ENCODE measurements around the gene HMCN1.

DNA sequence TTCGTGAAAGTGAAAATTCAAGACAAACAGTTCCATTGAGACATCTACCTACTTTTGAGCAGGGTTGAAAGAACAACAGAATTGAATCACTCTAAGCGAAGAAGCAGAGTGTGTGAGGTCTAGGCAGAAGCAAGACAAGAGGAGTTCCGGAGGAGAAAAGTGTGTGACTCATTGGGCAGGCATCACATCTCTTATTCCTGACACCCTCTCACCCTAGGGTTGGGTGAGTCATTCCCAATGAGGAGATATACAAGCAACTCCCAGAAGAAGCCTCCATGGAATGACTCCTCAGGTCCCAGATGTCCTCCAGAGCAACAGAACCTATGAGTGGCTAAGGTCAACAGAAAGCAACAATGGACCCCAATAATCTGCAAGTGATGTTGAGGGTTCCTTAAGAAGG, 502.7 kb downstream of the HMCN1 start:
- TF ChIP-seq, protein P1, sequence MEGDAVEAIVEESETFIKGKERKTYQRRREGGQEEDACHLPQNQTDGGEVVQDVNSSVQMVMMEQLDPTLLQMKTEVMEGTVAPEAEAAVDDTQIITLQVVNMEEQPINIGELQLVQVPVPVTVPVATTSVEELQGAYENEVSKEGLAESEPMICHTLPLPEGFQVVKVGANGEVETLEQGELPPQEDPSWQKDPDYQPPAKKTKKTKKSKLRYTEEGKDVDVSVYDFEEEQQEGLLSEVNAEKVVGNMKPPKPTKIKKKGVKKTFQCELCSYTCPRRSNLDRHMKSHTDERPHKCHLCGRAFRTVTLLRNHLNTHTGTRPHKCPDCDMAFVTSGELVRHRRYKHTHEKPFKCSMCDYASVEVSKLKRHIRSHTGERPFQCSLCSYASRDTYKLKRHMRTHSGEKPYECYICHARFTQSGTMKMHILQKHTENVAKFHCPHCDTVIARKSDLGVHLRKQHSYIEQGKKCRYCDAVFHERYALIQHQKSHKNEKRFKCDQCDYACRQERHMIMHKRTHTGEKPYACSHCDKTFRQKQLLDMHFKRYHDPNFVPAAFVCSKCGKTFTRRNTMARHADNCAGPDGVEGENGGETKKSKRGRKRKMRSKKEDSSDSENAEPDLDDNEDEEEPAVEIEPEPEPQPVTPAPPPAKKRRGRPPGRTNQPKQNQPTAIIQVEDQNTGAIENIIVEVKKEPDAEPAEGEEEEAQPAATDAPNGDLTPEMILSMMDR (conservative IDR thresholded peaks at IDR 0.05; ENCODE audit: low read depth in 2 of 2), result no peak
- TF ChIP-seq EZH2 (IDR thresholded peaks at IDR 0.05; ENCODE audit: low read depth, unreplicated experiment), result no peak
- TF ChIP-seq POLR2AphosphoS5 (IDR thresholded peaks at IDR 0.05; ENCODE audit: low read depth), result no peak
- TF ChIP-seq, protein P2, sequence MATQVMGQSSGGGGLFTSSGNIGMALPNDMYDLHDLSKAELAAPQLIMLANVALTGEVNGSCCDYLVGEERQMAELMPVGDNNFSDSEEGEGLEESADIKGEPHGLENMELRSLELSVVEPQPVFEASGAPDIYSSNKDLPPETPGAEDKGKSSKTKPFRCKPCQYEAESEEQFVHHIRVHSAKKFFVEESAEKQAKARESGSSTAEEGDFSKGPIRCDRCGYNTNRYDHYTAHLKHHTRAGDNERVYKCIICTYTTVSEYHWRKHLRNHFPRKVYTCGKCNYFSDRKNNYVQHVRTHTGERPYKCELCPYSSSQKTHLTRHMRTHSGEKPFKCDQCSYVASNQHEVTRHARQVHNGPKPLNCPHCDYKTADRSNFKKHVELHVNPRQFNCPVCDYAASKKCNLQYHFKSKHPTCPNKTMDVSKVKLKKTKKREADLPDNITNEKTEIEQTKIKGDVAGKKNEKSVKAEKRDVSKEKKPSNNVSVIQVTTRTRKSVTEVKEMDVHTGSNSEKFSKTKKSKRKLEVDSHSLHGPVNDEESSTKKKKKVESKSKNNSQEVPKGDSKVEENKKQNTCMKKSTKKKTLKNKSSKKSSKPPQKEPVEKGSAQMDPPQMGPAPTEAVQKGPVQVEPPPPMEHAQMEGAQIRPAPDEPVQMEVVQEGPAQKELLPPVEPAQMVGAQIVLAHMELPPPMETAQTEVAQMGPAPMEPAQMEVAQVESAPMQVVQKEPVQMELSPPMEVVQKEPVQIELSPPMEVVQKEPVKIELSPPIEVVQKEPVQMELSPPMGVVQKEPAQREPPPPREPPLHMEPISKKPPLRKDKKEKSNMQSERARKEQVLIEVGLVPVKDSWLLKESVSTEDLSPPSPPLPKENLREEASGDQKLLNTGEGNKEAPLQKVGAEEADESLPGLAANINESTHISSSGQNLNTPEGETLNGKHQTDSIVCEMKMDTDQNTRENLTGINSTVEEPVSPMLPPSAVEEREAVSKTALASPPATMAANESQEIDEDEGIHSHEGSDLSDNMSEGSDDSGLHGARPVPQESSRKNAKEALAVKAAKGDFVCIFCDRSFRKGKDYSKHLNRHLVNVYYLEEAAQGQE (IDR thresholded peaks at IDR 0.05; ENCODE audit: unreplicated experiment), result no peak
- no peak for TF ChIP-seq NANOG (IDR thresholded peaks at IDR 0.05; ENCODE audit: borderline replicate concordance)
- no peak for TF ChIP-seq EZH2phosphoT487 (IDR thresholded peaks at IDR 0.05; ENCODE audit: unreplicated experiment)
- TF ChIP-seq, protein P3, sequence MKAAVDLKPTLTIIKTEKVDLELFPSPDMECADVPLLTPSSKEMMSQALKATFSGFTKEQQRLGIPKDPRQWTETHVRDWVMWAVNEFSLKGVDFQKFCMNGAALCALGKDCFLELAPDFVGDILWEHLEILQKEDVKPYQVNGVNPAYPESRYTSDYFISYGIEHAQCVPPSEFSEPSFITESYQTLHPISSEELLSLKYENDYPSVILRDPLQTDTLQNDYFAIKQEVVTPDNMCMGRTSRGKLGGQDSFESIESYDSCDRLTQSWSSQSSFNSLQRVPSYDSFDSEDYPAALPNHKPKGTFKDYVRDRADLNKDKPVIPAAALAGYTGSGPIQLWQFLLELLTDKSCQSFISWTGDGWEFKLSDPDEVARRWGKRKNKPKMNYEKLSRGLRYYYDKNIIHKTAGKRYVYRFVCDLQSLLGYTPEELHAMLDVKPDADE (IDR thresholded peaks at IDR 0.05), result no peak
- no peak for TF ChIP-seq STAT1 (IDR thresholded peaks at IDR 0.05; ENCODE audit: unreplicated experiment)
- no peak for TF ChIP-seq ZNF114 (CRISPR knock-in tag; IDR thresholded peaks at IDR 0.05)
- TF ChIP-seq JUNB (IDR thresholded peaks at IDR 0.05; ENCODE audit: unreplicated experiment), result no peak
- TF ChIP-seq CREB1 (CRISPR knock-in tag; IDR thresholded peaks at IDR 0.05; ENCODE audit: low read depth), result no peak
- TF ChIP-seq, protein P4, sequence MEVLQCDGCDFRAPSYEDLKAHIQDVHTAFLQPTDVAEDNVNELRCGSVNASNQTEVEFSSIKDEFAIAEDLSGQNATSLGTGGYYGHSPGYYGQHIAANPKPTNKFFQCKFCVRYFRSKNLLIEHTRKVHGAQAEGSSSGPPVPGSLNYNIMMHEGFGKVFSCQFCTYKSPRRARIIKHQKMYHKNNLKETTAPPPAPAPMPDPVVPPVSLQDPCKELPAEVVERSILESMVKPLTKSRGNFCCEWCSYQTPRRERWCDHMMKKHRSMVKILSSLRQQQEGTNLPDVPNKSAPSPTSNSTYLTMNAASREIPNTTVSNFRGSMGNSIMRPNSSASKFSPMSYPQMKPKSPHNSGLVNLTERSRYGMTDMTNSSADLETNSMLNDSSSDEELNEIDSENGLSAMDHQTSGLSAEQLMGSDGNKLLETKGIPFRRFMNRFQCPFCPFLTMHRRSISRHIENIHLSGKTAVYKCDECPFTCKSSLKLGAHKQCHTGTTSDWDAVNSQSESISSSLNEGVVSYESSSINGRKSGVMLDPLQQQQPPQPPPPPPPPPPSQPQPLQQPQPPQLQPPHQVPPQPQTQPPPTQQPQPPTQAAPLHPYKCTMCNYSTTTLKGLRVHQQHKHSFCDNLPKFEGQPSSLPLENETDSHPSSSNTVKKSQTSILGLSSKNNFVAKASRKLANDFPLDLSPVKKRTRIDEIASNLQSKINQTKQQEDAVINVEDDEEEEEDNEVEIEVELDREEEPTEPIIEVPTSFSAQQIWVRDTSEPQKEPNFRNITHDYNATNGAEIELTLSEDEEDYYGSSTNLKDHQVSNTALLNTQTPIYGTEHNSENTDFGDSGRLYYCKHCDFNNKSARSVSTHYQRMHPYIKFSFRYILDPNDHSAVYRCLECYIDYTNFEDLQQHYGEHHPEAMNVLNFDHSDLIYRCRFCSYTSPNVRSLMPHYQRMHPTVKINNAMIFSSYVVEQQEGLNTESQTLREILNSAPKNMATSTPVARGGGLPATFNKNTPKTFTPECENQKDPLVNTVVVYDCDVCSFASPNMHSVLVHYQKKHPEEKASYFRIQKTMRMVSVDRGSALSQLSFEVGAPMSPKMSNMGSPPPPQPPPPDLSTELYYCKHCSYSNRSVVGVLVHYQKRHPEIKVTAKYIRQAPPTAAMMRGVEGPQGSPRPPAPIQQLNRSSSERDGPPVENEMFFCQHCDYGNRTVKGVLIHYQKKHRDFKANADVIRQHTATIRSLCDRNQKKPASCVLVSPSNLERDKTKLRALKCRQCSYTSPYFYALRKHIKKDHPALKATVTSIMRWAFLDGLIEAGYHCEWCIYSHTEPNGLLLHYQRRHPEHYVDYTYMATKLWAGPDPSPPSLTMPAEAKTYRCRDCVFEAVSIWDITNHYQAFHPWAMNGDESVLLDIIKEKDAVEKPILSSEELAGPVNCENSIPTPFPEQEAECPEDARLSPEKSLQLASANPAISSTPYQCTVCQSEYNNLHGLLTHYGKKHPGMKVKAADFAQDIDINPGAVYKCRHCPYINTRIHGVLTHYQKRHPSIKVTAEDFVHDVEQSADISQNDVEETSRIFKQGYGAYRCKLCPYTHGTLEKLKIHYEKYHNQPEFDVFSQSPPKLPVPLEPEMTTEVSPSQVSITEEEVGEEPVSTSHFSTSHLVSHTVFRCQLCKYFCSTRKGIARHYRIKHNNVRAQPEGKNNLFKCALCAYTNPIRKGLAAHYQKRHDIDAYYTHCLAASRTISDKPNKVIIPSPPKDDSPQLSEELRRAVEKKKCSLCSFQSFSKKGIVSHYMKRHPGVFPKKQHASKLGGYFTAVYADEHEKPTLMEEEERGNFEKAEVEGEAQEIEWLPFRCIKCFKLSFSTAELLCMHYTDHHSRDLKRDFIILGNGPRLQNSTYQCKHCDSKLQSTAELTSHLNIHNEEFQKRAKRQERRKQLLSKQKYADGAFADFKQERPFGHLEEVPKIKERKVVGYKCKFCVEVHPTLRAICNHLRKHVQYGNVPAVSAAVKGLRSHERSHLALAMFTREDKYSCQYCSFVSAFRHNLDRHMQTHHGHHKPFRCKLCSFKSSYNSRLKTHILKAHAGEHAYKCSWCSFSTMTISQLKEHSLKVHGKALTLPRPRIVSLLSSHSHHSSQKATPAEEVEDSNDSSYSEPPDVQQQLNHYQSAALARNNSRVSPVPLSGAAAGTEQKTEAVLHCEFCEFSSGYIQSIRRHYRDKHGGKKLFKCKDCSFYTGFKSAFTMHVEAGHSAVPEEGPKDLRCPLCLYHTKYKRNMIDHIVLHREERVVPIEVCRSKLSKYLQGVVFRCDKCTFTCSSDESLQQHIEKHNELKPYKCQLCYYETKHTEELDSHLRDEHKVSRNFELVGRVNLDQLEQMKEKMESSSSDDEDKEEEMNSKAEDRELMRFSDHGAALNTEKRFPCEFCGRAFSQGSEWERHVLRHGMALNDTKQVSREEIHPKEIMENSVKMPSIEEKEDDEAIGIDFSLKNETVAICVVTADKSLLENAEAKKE (CRISPR knock-in tag; IDR thresholded peaks at IDR 0.05), result no peak
- no peak for TF ChIP-seq ZNF331 (CRISPR knock-in tag; IDR thresholded peaks at IDR 0.05; ENCODE audit: low read depth)
